ENCODE results near the gene RFWD3.

Gene RFWD3

DNA sequence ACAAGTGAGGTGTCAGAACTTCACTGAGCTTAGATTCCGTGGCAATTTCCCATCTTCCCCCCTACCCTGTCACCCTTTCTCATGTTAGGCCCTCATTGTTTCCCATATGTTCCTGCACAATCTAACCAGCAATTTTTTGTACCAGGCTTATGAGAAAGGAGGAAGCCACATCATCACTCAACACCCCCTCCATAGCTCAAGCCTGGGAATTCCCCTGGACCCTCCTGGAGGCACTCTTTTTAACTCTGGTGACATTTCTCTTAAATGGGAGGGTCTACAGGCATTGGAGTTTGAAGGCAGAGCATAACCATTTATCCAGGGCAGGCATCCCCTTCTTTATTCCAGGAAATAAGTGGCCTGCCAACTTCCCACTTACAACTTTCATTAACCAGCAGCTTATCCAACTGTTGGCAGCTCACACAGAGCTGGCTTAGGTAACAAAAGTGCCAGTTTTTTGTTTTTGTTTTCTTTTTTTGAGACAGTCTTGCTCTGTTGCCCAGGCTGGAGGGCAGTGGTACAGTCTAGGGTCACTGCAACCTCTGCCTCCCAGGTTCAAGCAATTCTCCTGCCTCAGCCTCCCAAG, 49.4 kb downstream of the RFWD3 start:
- no peak for DNase-seq (ENCODE audit: low spot score)

DNA sequence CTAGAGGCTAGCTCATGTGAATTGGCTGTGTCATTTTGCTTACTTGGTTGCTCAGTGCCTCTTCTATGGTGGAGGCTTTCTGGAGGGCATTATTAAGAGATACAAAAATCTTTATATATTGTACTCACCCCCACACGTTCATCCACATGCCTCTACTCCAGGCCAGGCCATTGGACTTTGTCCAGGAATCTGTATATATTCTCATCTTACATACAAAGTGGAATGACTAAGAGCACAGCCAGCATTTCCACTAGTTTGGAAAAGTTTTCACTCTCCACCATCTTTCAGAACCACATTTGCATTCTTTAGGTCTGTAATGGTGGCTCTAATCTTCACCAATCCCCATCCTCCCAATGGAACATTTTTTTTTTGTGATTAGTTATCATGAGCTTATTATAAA, 55.0 kb downstream of the RFWD3 start:
- no peak for DNase-seq (ENCODE audit: low spot score)

DNA sequence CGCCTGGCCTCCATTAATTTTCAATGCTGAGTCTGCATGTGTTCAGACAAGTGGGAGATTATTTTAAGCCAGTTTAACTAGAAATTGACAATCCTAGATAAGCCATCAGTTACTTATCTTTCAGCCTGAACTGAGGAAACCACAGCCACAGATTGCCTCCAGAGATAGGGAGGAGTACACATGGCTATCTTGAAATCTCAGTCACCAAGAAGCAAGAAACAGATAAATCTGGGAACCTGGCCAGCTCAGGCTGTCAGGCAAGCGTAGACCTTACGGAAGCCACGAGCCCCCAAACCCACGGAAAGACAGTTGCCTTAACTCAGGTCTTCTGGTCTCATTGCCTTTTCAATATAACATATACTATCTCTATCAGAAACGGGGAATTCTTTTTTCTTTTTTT, 57.7 kb downstream of the RFWD3 start:
- no peak for DNase-seq (ENCODE audit: low spot score)

GRCh38 chr16:74608381-74608780, 58.3 kb downstream of the RFWD3 start:
- no peak for DNase-seq (ENCODE audit: low spot score)

- DNase-seq (ENCODE audit: low spot score), result no peak
Measured at GRCh38 chr16:74607962-74608356, 58.7 kb downstream of the RFWD3 start.

DNA sequence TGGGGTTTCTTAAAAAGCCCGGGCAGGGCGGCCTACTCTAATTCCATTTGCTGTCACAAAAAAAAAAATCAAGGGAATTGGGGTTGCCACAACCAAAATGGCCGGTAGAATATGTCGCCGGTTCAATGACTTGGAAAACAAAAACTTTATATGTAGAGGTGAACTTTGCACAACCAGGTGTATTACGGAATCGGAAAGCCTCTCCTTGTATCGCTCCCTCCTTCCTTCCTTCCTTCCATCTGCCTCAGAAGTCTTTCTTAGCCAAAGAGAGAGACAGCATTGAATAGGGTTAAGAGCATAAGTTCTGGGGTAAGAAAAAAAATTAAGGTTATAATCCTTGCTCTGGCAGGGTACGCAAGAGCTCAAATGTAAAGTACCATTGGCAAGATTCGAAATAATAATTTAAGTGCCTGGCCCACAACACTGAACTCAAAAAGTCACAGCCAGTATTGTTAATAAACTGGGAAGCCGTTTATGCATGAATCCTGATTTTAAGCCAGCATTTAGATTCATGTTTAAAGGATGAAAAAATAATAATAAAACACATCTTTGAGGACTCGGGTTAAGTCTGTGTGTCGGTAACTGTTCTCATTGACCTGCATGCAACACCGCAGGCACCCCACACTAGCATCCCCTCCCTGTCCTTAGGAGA, 59.2 kb downstream of the RFWD3 start:
- no peak for DNase-seq (ENCODE audit: low spot score)

GRCh38 chr16:74606521-74607309, 60.0 kb downstream of the RFWD3 start, which contains the start of gene GLG1:
TSS of gene GLG1 (minus strand) at chr16:74607114. CDS start at chr16:74607094, 20 bp downstream.
- DNase-seq (ENCODE audit: low spot score), result peak; percentile 94

DNA sequence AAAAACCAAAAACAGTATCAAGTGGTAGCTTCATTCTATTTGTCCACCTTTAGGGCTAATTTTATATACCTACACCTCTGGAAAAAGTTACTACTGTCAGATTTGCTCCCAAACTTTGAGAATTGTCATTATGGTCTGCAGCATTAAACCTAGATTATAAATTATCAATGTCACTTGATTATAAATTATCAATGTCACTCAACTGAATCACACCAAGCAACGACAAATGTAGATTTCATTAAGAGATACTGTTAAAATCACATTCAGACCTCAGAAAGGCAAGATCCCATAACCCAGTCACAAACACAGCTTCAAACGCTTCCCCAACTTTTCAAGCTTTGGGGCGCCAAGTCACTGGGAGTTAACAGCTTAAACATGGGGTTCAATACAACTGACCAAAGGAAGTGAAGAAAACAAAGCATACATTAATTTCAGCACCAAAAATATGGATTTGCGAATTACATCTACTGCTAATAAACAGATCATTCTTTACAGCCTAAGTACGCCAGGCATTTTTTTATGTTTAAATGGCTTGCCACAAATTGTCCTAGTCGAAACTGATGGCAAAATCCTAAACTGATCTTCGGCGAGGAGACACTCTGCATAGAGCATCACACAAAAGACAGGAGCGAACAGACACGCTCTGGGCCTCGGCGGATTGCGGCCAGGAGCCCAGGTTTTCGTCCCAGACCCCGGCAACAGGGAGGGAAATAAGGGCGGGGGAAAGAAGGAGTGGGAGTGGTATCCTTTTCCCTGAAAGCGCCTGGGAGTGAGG, 60.7 kb downstream of the RFWD3 start:
- peak; percentile 19 for DNase-seq (ENCODE audit: low spot score)

DNA sequence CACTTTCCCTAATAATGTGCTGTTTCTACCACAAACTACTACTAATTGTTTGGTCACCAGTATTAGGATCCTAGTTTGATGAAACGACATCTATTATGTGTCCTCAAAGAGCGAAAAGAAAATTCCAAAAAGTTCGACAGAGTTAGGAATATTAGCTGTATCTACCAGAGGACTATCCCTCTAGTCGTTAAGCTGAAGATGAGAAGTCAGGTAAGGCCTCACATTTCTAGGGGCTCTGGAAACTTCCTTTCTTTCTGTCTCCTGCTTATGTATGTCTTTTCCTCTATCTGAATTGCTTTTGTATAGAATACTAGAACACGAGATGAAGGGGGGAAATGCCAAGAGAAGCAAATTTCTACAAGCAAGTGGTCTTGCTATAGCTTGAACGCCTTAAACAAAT, 61.3 kb downstream of the RFWD3 start:
- DNase-seq (ENCODE audit: low spot score), result no peak

- no peak for DNase-seq (ENCODE audit: low spot score)
Measured at GRCh38 chr16:74603848-74604247, 62.8 kb downstream of the RFWD3 start.

DNA sequence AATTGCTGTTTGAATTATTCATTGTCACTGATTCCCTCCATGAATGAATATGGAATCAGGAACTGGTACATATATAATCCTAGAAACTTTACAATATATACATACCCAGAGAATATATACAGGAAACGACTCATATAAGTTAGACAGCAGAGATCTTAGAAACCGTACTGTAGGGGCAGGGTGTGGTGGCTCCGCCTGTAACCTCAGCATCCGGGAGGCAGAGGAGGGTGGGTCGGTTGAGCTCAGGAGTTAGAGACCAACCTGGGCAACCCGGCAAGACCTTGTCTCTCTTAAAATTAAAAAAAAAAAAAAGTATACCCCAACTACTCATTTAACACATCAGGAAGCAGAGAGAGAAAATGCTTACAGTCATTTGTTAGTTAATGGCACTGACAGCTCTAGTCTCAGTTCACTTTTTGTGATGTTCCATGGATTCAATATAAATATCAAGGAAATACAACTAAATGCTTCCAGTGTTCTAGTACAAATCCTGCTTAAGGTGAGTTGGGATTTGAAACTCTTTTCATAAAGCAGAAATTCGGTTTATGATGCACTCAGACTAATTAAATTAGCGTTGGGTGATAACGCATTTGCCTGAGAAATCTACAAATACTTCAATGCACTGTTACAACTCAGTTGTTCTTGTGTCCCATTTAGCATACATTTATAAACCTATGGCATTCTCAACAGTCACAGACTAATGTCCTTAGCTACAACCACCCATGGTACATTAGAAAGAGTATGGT, 65.4 kb downstream of the RFWD3 start:
- DNase-seq (ENCODE audit: low spot score), result no peak

DNA sequence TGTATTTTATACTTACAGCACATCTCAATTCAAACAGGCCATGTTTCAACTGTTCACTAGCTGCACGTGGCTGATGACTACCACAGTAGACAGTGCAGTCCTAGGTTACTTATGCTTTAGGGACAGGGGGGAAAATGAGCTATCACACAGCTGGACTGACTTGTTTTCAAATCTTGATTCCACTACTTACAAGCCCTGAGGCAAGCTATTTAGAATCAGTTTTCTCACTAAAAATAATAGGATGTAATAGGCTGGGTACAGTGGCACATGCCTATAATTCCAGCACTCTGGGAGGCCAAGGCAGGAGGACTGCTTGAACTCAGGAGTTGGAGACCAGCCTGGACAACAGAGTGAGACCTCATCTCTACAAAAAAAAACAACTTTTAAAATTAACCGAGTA, 70.1 kb downstream of the RFWD3 start:
- DNase-seq (ENCODE audit: low spot score), result no peak

GRCh38 chr16:74592847-74593246, 73.8 kb downstream of the RFWD3 start:
- DNase-seq (ENCODE audit: low spot score), result no peak

- DNase-seq (ENCODE audit: low spot score), result no peak
Measured at GRCh38 chr16:74591876-74592650, 74.6 kb downstream of the RFWD3 start.

- no peak for DNase-seq (ENCODE audit: low spot score)
Measured at GRCh38 chr16:74586948-74587347, 79.7 kb downstream of the RFWD3 start.

- no peak for DNase-seq (ENCODE audit: low spot score)
Measured at GRCh38 chr16:74585846-74586443, 80.7 kb downstream of the RFWD3 start.

GRCh38 chr16:74583926-74584666, 82.6 kb downstream of the RFWD3 start:
- no peak for DNase-seq (ENCODE audit: low spot score)

- no peak for DNase-seq (ENCODE audit: low spot score)
Measured at GRCh38 chr16:74582970-74583369, 83.7 kb downstream of the RFWD3 start.

GRCh38 chr16:74580833-74581232, 85.8 kb downstream of the RFWD3 start:
- no peak for DNase-seq (ENCODE audit: low spot score)

DNA sequence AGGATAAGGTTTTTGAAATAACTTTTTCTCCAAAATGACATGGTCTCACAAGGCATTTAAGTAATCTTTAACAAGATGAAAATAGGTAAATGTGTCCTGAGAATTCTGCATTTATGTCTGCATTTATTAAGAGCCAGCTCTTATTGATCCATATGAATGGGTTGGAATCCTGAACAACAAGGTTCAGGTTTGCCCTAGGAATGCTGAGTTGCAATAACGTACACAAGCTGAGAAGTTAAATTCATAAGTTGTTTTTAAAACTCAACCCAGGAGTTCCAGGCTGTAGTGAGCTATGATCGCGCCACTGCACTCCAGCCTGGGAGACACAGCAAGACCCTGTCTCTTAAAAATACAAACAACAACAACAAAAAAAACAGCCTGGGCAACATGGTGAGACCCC, 87.8 kb downstream of the RFWD3 start:
- no peak for DNase-seq (ENCODE audit: low spot score)

Data from hematopoietic multipotent progenitor cell treated with erythropoietin and hydrocortisone succinate and interleukin-3 and kit ligand, for 15 days (in vitro differentiated cells).